Measurements from ENCODE around the gene ADGRL3.

ADGRL3 gene

GRCh38 chr4:61293707-61294400 is 93.7 kb downstream of the ADGRL3 start:
- POLR2A ChIA-PET, result interaction anchor here (1.1 kb wide), 1 partner anchor 21 kb away, joined by 3 read pairs; no protein-coding TSS in a partner anchor
- H3K36me3 ChIP-seq (ENCODE audit: control insufficient read depth in 2 of 2, insufficient read depth in 1 of 2, low read length in 2 of 2), result no peaks in the 10 kb centered on the region
- CTCF ChIA-PET, result interaction anchor here (0.5 kb wide), 1 partner anchor 31 kb away, joined by 3 read pairs; no protein-coding TSS in a partner anchor

GRCh38 chr4:61294936-61295335 is 94.8 kb downstream of the ADGRL3 start:
- POLR2A ChIA-PET, result no interaction called here
- H3K27ac ChIP-seq (ENCODE audit: extremely low read depth, low read depth, low read length), result no peak overlapping the region
- CTCF ChIA-PET, result no interaction called here
- H3K36me3 ChIP-seq (ENCODE audit: control insufficient read depth in 2 of 2, insufficient read depth in 1 of 2, low read length in 2 of 2), result no peaks in the 10 kb centered on the region
- no peak overlapping the region for H3K4me3 ChIP-seq (ENCODE audit: low read depth, low read length)
- no peaks in the 10 kb centered on the region for H3K9me3 ChIP-seq (ENCODE audit: control insufficient read depth, insufficient read depth, low read depth, low read length)
- TF ChIP-seq ZNF394 (tag by site-specific recombination; IDR thresholded peaks at IDR 0.05; ENCODE audit: borderline replicate concordance) (no peak), ZNF558 (tag by site-specific recombination; IDR thresholded peaks at IDR 0.05) (no peak), ZNF175 (tag by site-specific recombination; IDR thresholded peaks at IDR 0.05) (no peak), KLF9 (tag by site-specific recombination; IDR thresholded peaks at IDR 0.05; ENCODE audit: low read depth) (no peak), MEIS1 (CRISPR knock-in tag; IDR thresholded peaks at IDR 0.05; ENCODE audit: borderline replicate concordance) (no peak), ZBTB21 (tag by site-specific recombination; IDR thresholded peaks at IDR 0.05) (no peak), ZNF791 (tag by site-specific recombination; IDR thresholded peaks at IDR 0.05) (no peak), ZNF23 (tag by site-specific recombination; IDR thresholded peaks at IDR 0.05; ENCODE audit: borderline replicate concordance) (no peak), ZNF571 (tag by site-specific recombination; IDR thresholded peaks at IDR 0.05) (no peak), ZNF830 (tag by site-specific recombination; IDR thresholded peaks at IDR 0.05; ENCODE audit: low read depth) (no peak), ZNF148 (tag by site-specific recombination; IDR thresholded peaks at IDR 0.05; ENCODE audit: borderline replicate concordance) (no peak), ZNF248 (tag by site-specific recombination; IDR thresholded peaks at IDR 0.05) (no peak), ZBTB17 (tag by site-specific recombination; IDR thresholded peaks at IDR 0.05) (no peak), SCRT2 (tag by site-specific recombination; IDR thresholded peaks at IDR 0.05) (no peak)
- no peaks in the 10 kb centered on the region for H3K4me1 ChIP-seq (ENCODE audit: control insufficient read depth, insufficient read depth, low read length)

More at GRCh38 chr4:61293707-61294400, 93.7 kb downstream of the ADGRL3 start:
- no peak for TF ChIP-seq MEIS1 (CRISPR knock-in tag; IDR thresholded peaks at IDR 0.05; ENCODE audit: borderline replicate concordance)
- TF ChIP-seq ZNF350 (tag by site-specific recombination; IDR thresholded peaks at IDR 0.05), result no peak
- no peak for TF ChIP-seq ZNF629 (tag by site-specific recombination; IDR thresholded peaks at IDR 0.05)
- no peak for TF ChIP-seq FEZF1 (tag by site-specific recombination; IDR thresholded peaks at IDR 0.05)
- no peak for TF ChIP-seq ZNF768 (tag by site-specific recombination; IDR thresholded peaks at IDR 0.05)
- TF ChIP-seq ZNF791 (tag by site-specific recombination; IDR thresholded peaks at IDR 0.05), result no peak
- TF ChIP-seq ZNF426 (tag by site-specific recombination; IDR thresholded peaks at IDR 0.05), result no peak
- no peak for TF ChIP-seq ZNF394 (tag by site-specific recombination; IDR thresholded peaks at IDR 0.05; ENCODE audit: borderline replicate concordance)
- no peak for TF ChIP-seq ZNF140 (tag by site-specific recombination; IDR thresholded peaks at IDR 0.05)
- no peak for TF ChIP-seq ZBTB49 (tag by site-specific recombination; IDR thresholded peaks at IDR 0.05; ENCODE audit: low read depth)
- TF ChIP-seq REST (tag by site-specific recombination; IDR thresholded peaks at IDR 0.05), result no peak
- no peak for TF ChIP-seq ZNF558 (tag by site-specific recombination; IDR thresholded peaks at IDR 0.05)
- no peaks in the 10 kb centered on the region for H3K9me3 ChIP-seq (ENCODE audit: control insufficient read depth, insufficient read depth, low read depth, low read length)
- H3K4me3 ChIP-seq (ENCODE audit: low read depth, low read length), result no peak overlapping the region
- no peaks in the 10 kb centered on the region for H3K4me1 ChIP-seq (ENCODE audit: control insufficient read depth, insufficient read depth, low read length)
- H3K27ac ChIP-seq (ENCODE audit: extremely low read depth, low read depth, low read length), result no peak overlapping the region

Measured in HEK293 (cell line).